ENCODE data around the gene AGBL1.

The AGBL1 gene

DNA sequence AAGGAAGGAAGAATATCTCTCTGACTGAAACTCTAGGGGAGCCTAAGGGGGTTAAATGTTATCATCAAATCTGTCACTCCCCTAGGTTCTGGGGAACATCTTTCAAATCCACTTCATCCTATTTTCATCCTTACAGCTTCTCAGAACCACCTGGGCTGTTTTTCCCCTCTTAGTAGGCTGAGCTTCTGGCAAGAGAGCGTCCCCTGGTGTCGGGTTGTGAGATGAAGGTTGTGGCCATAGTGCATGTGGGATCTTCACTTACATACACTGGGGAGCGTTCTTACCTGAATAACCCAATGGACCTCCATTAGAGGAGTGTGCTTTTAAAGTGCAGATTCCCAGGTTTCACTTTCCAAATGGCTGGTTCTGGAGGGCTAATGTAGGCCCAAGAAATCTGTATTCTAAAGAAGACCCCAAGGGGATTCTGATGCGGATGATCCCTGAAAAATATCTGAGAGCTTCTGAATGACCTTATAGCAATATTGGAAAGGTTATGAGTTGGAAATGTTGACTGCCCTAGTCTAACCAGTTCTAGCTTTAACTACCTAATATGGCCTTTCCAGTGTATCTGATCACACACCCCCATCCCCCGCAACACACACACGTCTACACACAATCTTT is 663.7 kb downstream of the AGBL1 start:
- H3K27ac Mint-ChIP-seq: no peak overlapping the region
- TF ChIP-seq, protein P1, sequence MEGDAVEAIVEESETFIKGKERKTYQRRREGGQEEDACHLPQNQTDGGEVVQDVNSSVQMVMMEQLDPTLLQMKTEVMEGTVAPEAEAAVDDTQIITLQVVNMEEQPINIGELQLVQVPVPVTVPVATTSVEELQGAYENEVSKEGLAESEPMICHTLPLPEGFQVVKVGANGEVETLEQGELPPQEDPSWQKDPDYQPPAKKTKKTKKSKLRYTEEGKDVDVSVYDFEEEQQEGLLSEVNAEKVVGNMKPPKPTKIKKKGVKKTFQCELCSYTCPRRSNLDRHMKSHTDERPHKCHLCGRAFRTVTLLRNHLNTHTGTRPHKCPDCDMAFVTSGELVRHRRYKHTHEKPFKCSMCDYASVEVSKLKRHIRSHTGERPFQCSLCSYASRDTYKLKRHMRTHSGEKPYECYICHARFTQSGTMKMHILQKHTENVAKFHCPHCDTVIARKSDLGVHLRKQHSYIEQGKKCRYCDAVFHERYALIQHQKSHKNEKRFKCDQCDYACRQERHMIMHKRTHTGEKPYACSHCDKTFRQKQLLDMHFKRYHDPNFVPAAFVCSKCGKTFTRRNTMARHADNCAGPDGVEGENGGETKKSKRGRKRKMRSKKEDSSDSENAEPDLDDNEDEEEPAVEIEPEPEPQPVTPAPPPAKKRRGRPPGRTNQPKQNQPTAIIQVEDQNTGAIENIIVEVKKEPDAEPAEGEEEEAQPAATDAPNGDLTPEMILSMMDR (IDR thresholded peaks at IDR 0.05): peak; percentile 80
- no peaks in the 10 kb centered on the region for H3K36me3 Mint-ChIP-seq (ENCODE audit: low read depth)
- H3K4me3 Mint-ChIP-seq: no peak overlapping the region
- peaks cover 6% of the 10 kb centered on the region for H3K9me3 Mint-ChIP-seq
- H3K27me3 Mint-ChIP-seq (ENCODE audit: low read depth, poor library complexity): no peaks in the 10 kb centered on the region
- peak; percentile 62 for DNase-seq
- peaks cover 39% of the 10 kb centered on the region for H3K4me1 Mint-ChIP-seq

DNA sequence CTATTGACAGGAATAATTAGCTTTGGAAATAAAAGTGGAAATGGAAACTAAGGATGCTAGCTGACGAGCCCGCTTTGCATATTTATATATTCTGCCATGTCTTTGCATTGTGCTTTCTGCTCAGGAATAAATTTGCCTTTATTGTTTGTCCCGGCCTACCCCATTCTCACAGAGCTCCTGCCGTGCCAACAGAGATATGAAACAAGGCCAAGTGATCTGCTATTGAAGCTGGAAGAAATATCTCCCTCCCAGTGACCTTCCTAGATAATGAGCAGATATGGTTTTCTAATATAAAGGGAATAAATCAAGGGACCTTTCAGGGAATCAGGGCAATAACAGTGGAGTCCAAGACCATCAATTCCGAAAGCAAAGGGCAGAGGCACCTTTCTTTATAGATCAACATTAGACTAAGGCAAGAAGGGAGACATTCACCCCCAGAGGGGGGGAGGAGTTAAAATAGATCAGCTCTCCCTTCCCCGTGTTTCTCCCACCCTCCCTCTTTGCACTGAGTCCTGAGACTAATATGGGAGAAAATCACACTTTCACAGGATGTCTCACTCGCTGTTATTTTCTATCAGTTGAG is 664.6 kb downstream of the AGBL1 start:
- H3K4me3 Mint-ChIP-seq: no peak overlapping the region
- H3K27ac Mint-ChIP-seq: no peak overlapping the region
- DNase-seq: no peak
- peaks cover 39% of the 10 kb centered on the region for H3K4me1 Mint-ChIP-seq
- H3K36me3 Mint-ChIP-seq (ENCODE audit: low read depth): no peaks in the 10 kb centered on the region
- H3K27me3 Mint-ChIP-seq (ENCODE audit: low read depth, poor library complexity): no peaks in the 10 kb centered on the region
- TF ChIP-seq, protein P1 (IDR thresholded peaks at IDR 0.05): no peak
- H3K9me3 Mint-ChIP-seq: peaks cover 4% of the 10 kb centered on the region

GRCh38 chr15:86751116-86751515 is 671.4 kb downstream of the AGBL1 start:
- Mint-ChIP-seq H3K27ac (no peak overlapping the region), H3K4me1 (peaks cover 5% of the 10 kb centered on the region)
- no peak for DNase-seq

DNA sequence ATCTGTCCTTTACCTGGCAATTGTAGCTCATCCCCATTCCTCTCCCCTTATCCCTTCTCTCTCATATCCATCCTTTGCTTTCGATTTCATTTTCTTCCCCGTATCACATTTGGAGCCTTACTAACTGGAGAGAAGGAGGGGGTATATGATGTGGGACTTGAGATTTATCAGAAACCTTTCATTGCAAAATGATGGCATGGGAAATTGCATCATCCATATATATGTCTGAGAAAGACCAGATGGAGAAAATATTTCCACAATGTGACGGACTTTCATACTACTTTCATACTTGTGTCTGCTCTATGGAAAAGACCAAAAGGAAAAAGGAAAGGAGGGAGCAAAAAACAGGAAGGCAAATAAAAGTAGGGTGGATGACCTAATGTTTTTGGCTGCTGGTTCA is 675.2 kb downstream of the AGBL1 start:
- TF ChIP-seq, protein P1 (IDR thresholded peaks at IDR 0.05): no peak
- Mint-ChIP-seq H3K27ac (no peak overlapping the region), H3K4me1 (peaks cover 17% of the 10 kb centered on the region), H3K36me3 (ENCODE audit: low read depth) (no peaks in the 10 kb centered on the region), H3K4me3 (no peak overlapping the region), H3K27me3 (ENCODE audit: low read depth, poor library complexity) (peaks cover 10% of the 10 kb centered on the region), H3K9me3 (no peaks in the 10 kb centered on the region)
- DNase-seq: no peak

More at GRCh38 chr15:86751116-86751515, 671.4 kb downstream of the AGBL1 start:
- H3K4me3 Mint-ChIP-seq: no peak overlapping the region
- H3K36me3 Mint-ChIP-seq (ENCODE audit: low read depth): no peaks in the 10 kb centered on the region
- TF ChIP-seq, protein P1 (IDR thresholded peaks at IDR 0.05): no peak
- H3K9me3 Mint-ChIP-seq: peaks cover 4% of the 10 kb centered on the region
- H3K27me3 Mint-ChIP-seq (ENCODE audit: low read depth, poor library complexity): peaks cover 6% of the 10 kb centered on the region

GRCh38 chr15:86756688-86757087 is 677.0 kb downstream of the AGBL1 start:
- Mint-ChIP-seq H3K4me1 (peaks cover 24% of the 10 kb centered on the region), H3K36me3 (ENCODE audit: low read depth) (no peaks in the 10 kb centered on the region), H3K4me3 (no peak overlapping the region), H3K9me3 (no peaks in the 10 kb centered on the region), H3K27ac (no peak overlapping the region), H3K27me3 (ENCODE audit: low read depth, poor library complexity) (peaks cover 4% of the 10 kb centered on the region)
- DNase-seq: no peak
- TF ChIP-seq, protein P1 (IDR thresholded peaks at IDR 0.05): no peak

Measured in nephron progenitor cell (in vitro differentiated cells).